Mononuclear cell (primary cell): Measurements from ENCODE around the gene IMMT. TPM values are rescaled to one million over a fixed set of nuclear protein-coding genes. Genes with fewer than 3 reads are reported as not detected.

Experiments
- H3K27me3 ChIP-seq: 2 replicates; pipeline ENCODE4 v1.6.0; 2011; ENCODE audit warnings: low read length, control low read depth; ENCODE audit not compliant: insufficient read depth
- H3K4me1 ChIP-seq: 2 replicates; pipeline ENCODE4 v1.5.1; 2011; ENCODE audit warnings: mild to moderate bottlenecking, low read length, control low read depth; ENCODE audit not compliant: insufficient read depth
- H3K4me3 ChIP-seq: 2 replicates; pipeline ENCODE4 v1.5.1; 2011; ENCODE audit warnings: mild to moderate bottlenecking, low read length, moderate library complexity
- H3K9me3 ChIP-seq: 2 replicates; pipeline ENCODE4 v1.5.1; 2011; ENCODE audit warnings: low read depth, mild to moderate bottlenecking, control low read depth, low read length
- total RNA-seq: library from RNA; depleted of rRNA; stranded (reverse); fragments of >200 nt; gene quantifications from one replicate; pipeline ENCODE4 v1.2.3, GENCODE V29; 2012

Gene IMMT
- total RNA-seq, 1 donor = 34.0 TPM

- no peaks in the 10 kb centered on the region for H3K27me3 ChIP-seq
- peak overlapping the region; percentile 97 for H3K4me3 ChIP-seq
- peaks cover 42% of the 10 kb centered on the region for H3K4me1 ChIP-seq
- no peaks in the 10 kb centered on the region for H3K9me3 ChIP-seq
Measured at GRCh38 chr2:86194751-86195054, 559 bp downstream of the IMMT start.

GRCh38 chr2:86193901-86194567, 1.2 kb downstream of the IMMT start:
- peak overlapping the region; percentile 97 for H3K4me3 ChIP-seq
- no peaks in the 10 kb centered on the region for H3K27me3 ChIP-seq
- H3K4me1 ChIP-seq = peaks cover 41% of the 10 kb centered on the region
- H3K9me3 ChIP-seq = no peaks in the 10 kb centered on the region

GRCh38 chr2:86189782-86190416, 5.4 kb downstream of the IMMT start:
- Histone ChIP-seq H3K9me3 (no peaks in the 10 kb centered on the region), H3K4me3 (no peak overlapping the region), H3K4me1 (peaks cover 46% of the 10 kb centered on the region), H3K27me3 (no peaks in the 10 kb centered on the region)

GRCh38 chr2:86186431-86186830, 8.8 kb downstream of the IMMT start:
- H3K4me1 ChIP-seq = peaks cover 31% of the 10 kb centered on the region
- no peak overlapping the region for H3K4me3 ChIP-seq
- no peaks in the 10 kb centered on the region for H3K9me3 ChIP-seq
- no peaks in the 10 kb centered on the region for H3K27me3 ChIP-seq

GRCh38 chr2:86185517-86186212, 9.6 kb downstream of the IMMT start:
- Histone ChIP-seq H3K27me3 (no peaks in the 10 kb centered on the region), H3K4me3 (no peak overlapping the region), H3K9me3 (no peaks in the 10 kb centered on the region), H3K4me1 (peaks cover 31% of the 10 kb centered on the region)

- Histone ChIP-seq H3K4me3 (no peak overlapping the region), H3K4me1 (no peaks in the 10 kb centered on the region), H3K9me3 (no peaks in the 10 kb centered on the region), H3K27me3 (no peaks in the 10 kb centered on the region)
Measured at GRCh38 chr2:86176597-86176996, 18.7 kb downstream of the IMMT start.

GRCh38 chr2:86175828-86176227, 19.4 kb downstream of the IMMT start:
- no peaks in the 10 kb centered on the region for H3K4me1 ChIP-seq
- no peak overlapping the region for H3K4me3 ChIP-seq
- H3K9me3 ChIP-seq = no peaks in the 10 kb centered on the region
- no peaks in the 10 kb centered on the region for H3K27me3 ChIP-seq

- no peak overlapping the region for H3K4me3 ChIP-seq
Measured at GRCh38 chr2:86174445-86174844, 20.8 kb downstream of the IMMT start.

GRCh38 chr2:86172610-86173009, 22.7 kb downstream of the IMMT start:
- H3K4me3 ChIP-seq = no peak overlapping the region
- no peaks in the 10 kb centered on the region for H3K9me3 ChIP-seq
- H3K4me1 ChIP-seq = no peaks in the 10 kb centered on the region
- no peaks in the 10 kb centered on the region for H3K27me3 ChIP-seq

More at GRCh38 chr2:86174445-86174844, 20.8 kb downstream of the IMMT start:
- H3K4me1 ChIP-seq = no peaks in the 10 kb centered on the region
- no peaks in the 10 kb centered on the region for H3K27me3 ChIP-seq
- no peaks in the 10 kb centered on the region for H3K9me3 ChIP-seq

GRCh38 chr2:86171295-86171694, 24.0 kb downstream of the IMMT start:
- no peaks in the 10 kb centered on the region for H3K9me3 ChIP-seq
- H3K4me3 ChIP-seq = no peak overlapping the region
- H3K27me3 ChIP-seq = no peaks in the 10 kb centered on the region
- H3K4me1 ChIP-seq = no peaks in the 10 kb centered on the region

- no peaks in the 10 kb centered on the region for H3K27me3 ChIP-seq
- no peaks in the 10 kb centered on the region for H3K4me1 ChIP-seq
- H3K4me3 ChIP-seq = no peak overlapping the region
- H3K9me3 ChIP-seq = no peaks in the 10 kb centered on the region
Measured at GRCh38 chr2:86170449-86170848, 24.8 kb downstream of the IMMT start.

- Histone ChIP-seq H3K9me3 (no peaks in the 10 kb centered on the region), H3K4me3 (no peak overlapping the region), H3K27me3 (no peaks in the 10 kb centered on the region), H3K4me1 (no peaks in the 10 kb centered on the region)
Measured at GRCh38 chr2:86160156-86160952, 34.9 kb downstream of the IMMT start.

GRCh38 chr2:86158286-86158685, 37.0 kb downstream of the IMMT start:
- Histone ChIP-seq H3K27me3 (no peaks in the 10 kb centered on the region), H3K4me1 (no peaks in the 10 kb centered on the region), H3K4me3 (no peak overlapping the region), H3K9me3 (no peaks in the 10 kb centered on the region)

GRCh38 chr2:86157009-86157556, 38.2 kb downstream of the IMMT start:
- H3K4me3 ChIP-seq = no peak overlapping the region

GRCh38 chr2:86150502-86150901, 44.8 kb downstream of the IMMT start:
- Histone ChIP-seq H3K9me3 (no peaks in the 10 kb centered on the region), H3K4me1 (no peaks in the 10 kb centered on the region), H3K4me3 (no peak overlapping the region), H3K27me3 (no peaks in the 10 kb centered on the region)

More at GRCh38 chr2:86157009-86157556, 38.2 kb downstream of the IMMT start:
- H3K4me1 ChIP-seq = no peaks in the 10 kb centered on the region
- H3K9me3 ChIP-seq = no peaks in the 10 kb centered on the region
- H3K27me3 ChIP-seq = no peaks in the 10 kb centered on the region
